G401.6 (cell line): ENCODE results near the gene SMIM24.
A peak's percentile ranks its signal among the peaks of the same experiment; 100 is the strongest.
"Not testable (repeated sequence)": the region's sequence is repeated elsewhere in the genome, so short reads cannot be mapped to it uniquely, and the experiment has no call there.

Experiments
- FAIRE-seq: peaks from 2 replicates; lab custom pipeline; 2012; peaks lifted over from hg19 to GRCh38; lab: Jason Lieb, UNC

The SMIM24 gene

DNA sequence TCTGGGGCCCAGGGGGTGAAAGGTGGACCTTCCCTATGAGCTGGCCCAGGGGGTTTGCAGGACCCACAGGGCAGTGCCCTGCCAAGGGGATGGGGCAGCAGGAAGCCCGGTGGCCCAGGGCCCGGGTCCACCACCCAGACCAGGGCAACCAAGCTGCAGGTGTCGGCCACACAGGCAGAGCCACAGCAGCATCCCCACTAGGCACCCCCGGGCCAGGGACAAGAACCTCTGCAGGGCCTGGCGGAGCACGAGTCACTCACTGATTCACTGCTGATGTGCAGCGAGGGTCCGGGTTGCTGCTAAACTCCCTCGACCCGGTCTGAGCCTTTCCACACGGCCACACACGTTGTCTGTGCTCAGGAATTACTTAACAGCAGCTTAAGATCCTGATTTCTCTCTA, 34.6 kb upstream of the SMIM24 start:
- FAIRE-seq: no peak

DNA sequence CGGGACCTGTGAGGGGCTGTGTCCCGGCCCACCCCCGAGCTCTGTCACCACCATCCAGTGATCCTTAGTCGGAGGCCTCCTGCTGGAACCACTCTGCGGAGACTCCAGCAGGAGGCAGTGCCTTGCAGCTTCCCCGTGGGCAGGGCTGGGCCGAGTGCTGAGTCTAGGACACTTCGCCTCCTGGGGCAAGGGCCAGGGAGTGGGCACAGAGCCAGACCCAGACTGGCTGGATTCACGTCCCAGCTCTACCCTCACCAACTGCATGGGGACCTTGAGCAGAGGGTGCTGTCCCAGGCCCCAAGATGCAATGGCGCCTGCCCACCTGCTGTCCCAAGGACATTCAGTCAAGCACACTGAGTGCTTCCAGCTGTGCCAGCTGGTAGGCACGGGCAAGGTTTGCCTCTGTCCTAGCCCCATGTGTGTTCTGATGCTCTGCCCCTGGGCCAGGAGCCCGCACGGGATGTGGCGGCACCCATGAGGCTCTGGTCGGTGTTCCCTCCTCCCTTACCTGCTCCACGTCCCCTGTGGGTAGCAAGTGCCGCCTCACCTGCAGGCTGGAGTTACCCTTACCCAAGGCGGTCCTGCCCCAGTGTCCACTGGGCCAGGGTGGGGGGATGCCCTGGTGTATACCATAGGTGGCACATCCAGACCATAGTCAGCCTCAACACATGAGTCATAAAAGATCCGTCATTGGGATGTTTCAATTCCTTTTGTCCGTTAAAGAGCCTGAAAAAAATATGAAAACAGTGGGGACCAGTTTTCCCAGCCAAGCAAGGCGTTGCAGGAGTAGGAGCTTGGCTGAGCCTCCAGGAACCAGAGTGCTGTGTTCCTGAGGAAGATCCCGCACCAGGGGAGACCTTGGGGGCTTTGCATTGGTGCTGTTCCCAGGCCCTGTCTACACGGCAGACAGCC, 33.2 kb upstream of the SMIM24 start:
- no peak for FAIRE-seq

DNA sequence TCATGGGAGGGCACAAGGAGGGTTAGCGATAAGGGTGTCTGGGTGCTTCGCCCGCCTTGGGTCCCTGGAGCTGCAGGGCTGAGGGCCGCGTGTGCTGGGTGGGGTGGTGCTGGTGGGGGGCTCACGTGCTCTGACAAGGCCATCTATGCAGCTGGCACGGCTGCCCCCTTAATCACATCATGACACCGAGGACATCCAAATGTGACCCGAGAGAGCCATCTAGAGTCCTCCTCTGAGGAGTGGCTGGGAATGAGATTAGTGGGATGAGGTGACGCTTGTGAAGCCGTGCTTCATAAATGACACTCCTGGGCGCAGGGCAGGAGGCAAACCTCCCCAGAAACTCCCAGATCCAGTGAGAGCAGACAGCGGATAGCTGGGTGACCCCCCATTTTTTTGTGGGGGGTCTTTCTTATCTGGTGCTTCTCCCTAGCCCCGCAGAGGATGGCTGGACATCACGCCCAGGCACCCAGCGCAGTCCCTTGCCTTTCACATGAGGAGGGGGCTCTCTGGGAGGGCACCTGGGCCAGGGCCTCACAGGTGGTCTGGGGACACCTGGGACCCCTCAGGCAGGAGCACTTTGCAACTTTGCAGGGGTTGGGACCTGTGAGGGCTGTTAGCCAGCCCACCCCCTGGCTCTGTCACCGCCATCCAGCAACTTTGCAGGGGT, 32.4 kb upstream of the SMIM24 start:
- FAIRE-seq: no peak

DNA sequence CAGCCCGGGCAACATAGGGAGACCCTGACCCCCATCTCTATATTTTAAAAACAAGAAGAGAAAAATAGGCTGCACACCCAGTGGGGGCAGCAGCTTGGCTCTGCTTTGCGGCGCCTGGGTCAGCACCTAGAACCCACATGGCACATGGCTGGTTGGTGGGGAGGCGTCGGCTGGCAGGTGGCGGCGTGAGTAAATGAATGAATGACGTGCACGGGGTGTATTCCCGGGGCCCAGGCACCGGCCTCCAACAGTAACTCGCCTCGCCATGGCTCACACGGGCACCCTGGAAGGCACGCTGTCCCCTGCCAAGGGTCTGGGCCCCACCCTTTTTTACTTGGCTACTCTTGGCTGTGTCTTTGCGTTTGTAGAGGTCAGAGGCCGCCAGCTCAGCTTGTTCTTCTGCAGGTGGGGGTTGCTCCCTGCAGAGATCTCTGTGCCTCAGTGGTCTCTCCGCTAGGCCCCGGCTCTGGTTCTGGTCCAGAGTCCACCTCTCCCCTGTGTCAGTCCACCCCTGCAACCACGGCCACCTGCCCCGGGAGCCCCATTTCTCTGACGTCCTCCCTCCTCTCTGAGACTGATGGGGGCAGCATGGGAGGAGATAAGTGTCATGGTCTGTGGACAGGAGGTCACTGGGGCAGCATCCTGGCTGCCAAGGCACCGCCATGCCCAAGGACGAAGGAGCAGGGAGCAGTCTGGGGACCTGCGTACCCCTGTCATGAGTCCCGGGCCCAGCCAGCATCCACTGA, 31.4 kb upstream of the SMIM24 start:
- FAIRE-seq: no peak

DNA sequence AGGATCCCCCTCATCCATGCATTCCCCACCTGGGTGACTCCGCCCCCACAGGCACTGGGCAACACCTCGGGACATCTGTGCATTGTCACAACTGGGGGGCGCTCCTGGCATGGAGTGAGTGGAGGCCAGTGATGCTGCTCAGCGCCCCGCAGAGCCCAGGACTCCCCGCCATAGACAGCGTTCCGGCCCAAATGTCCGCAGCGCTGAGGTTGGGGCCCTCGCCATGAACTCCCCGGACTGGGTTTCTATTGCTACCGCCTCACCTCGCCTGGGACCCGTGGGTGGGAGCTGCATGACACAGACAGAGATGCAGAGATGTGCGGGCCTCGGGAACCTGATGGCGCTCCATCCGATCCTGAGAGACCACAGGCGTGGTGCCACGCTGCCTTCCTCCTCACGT, 30.4 kb upstream of the SMIM24 start:
- FAIRE-seq: no peak

DNA sequence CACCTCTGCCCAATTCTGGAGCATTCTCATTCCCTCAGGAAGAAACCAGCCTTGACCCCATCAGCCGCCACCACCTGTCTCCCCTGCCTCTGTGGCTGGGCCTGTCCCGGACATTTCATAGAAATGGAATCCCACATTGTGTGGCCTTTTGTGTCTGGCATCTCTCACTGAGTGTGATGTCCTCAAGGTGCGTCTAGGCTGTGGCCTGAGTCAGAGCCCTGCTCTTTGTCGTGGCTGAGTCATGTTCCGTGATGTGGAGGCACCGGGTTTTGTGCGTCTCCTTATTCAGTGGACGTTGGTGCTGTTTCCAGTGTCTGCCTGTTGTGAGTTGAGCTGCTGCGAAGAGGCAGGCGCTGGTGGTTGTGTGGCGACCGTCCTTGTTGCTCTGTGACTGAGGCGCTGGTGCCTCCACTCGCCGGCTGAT, 29.3 kb upstream of the SMIM24 start:
- no peak for FAIRE-seq

DNA sequence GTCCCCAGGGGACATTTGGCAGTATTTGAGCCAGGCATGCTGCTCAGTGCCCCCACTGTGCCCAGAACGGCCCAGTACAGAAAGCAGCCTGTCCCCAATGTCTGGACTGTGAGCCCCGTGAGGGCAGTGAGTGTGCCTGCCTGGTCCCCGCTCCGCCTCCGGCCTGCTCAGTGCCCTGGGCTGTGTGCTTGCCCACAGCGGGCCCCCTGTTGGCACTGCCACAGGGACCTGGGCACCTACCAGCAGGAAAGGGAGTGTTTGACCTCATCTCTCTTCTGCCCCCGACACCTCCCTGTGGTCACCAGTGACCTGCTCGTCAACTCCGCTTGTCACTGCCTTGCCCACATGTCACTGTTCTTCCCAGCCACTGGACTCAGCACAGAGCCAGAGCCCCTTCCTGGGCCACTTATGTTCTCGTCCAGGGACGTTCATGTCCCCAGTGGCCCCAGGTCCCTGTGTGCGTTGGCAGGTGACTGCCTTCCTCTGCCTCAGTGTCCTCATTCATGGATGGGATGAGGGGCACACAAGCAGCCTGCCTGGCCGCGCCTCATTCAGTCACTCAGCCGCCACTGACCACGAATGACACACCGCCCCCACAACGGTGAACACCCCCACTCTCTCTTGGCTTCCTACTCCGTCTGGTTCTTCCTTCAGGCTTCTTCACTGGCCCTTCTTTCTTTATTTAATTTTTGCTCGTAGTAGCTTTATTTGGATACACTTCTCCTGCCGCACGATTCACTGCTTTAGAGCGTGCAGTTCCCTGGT, 28.6 kb upstream of the SMIM24 start:
- no peak for FAIRE-seq

DNA sequence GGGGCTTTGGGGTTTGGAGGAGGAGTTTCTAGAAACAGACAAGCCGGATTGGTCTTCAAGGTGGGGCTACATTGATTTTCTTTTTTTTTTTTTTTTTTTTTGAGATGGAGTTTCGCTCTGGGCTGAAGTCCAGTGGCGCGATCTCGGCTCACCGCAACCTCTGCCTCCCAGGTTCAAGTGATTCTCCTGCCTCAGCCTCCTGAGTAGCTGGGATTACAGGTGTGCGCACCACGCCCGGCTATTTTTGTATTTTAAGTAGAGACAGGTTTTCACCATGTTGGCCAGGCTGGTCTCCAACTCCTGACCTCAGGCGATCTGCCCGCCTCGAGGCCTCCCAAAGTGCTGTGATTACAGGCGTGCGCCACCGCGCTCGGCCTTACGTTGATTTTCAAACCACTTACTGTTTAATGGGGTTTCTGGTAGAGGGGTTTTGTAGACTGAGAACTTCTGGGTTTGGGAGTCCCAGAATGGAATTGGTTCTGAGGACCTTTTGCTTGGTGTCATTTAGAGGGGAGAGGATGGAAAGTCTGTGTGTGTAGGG, 27.9 kb upstream of the SMIM24 start:
- not testable (repeated sequence) for FAIRE-seq

DNA sequence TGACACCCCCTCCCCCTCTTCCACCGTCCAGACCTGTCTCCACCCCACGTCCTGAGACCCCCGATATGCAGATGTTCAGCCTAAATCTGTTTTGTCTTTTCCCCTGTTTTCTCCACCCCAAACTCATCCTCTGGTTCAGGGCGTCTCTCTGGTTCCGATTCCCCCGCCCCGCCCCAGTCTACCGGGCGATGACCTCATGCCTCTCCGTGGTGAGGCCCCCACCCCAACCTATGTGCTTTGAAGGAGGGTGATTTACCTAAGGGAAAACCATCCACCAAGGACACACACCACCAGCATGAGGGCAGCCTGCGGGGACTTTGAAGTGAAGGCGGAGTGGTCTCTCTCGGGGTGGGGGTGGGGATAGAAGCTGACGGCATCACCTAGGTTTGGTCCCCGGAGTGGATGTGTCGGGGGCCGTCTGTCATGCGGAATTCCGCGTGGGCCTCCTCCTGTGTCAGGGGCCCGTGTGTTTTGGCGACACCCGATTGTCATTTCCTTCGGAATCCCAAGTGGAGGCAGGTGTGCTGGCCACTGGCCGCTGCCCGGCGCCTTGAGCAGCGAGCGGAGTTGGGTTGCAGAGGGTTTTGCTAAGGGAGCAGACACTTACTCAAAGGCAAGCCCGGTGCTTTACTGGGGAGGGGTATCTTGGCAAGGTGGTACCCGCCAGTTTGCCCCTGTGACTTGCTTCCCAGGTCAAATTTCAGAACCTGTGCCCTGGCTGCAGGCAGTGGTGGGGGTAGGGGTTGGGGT, 27.2 kb upstream of the SMIM24 start:
- FAIRE-seq: no peak

DNA sequence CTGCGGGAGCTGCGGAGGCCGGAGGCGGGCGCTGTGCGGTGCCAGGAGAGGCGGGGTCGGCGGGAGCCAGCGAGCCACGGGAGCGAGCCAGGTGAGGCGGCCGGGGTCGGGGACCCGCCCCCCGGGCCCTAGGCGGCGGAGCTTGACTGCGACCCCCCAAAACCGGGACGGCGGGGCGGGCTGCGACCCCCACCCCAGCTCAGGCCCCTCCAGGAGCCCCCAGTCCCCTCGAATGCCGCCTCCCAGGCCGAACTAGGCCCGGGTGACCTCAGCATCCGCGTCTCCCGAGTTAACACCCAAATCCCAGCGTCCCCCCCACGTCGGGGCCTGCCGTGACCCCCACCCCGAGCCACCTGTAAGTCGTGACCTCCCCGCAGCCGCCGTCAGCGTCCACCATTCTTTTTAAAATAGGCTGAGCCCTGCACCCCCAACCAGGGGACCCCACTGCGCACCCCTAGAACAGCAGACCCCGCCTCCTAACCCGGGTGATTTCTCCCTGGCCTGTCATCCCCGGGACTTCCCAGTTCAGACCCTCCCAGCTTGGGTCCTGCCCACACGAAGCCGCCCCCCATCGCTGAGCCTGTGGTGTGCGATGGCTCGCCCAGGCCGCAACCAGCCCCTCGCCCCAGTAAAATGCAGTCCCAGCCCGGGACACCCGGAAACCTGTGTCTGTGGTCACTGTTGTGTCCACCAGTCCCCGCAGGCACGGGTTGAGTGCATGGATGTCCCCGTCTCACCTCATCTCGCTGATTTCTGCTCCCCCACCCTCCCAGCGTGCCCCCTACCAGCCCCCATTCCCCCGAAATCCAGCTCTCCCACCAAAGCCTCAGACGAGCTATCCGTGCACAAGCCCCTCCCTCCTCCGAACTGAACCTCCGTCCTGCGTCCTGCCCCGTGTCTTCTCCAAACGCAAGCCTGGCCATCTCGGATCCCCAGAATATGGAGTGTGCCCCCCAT, 26.3 kb upstream of the SMIM24 start:
- no peak for FAIRE-seq

DNA sequence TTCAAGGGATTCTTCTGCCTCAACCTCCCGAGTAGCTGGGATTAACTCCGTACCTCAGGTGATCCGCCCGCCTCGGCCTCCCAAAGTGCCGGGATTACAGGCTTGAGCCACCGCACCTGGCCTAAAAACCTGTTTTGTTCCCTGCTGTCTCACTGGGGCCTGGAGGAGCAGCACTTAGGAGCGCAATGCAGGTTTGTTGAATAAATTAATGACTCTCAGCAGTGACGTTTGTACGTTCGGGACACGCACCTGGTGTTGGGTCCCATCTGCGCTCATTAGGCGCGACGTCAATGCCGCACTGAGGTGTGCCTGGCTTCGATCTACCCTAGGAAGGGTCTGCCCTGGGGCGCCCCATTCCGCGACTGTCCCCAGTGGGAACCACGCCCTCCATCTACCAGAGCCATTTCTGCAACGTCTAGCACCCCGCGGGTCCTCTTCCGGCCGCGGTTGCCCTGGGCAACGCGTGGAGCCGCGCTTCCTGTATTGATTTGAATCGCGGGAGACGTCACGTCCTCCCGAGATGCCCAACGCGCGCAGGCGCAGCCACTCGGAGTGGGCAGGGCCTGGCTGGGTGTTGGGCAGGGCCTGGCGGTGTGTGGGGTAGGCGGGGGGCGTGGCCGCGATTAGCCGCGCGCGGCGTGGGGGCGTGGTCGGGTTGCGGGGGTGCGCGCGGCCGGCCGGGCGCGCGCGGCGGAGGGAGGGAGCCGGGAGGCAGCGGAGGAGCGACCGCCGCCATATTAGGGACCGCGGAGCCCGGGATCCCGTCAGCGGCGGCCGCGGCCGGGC, 25.5 kb upstream of the SMIM24 start, which contains the start of gene FZR1:
Gene FZR1 (plus strand): TSS at position 714 of the 786 bp plus-strand sequence. CDS start 16,679 bp downstream, outside the sequence.
- peak; percentile 82 for FAIRE-seq

DNA sequence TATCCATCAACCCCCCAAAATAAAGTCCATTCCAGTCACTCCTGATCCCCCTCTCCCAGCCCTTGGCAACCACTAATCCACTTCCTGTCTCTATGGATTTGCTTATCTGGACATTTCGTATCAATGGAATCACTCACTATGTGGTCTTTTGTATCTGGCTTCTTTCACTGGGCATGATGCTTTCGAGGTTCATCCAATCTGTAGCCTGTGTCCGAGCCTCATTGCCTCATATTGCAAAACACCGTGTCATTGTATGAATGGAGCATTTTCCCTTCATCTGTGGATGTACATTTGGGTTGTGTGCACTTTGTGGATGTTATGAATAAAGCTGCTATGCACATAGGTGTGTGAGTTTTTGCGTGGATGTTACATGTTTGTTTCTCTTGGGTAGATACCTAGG, 24.4 kb upstream of the SMIM24 start:
- FAIRE-seq: no peak

DNA sequence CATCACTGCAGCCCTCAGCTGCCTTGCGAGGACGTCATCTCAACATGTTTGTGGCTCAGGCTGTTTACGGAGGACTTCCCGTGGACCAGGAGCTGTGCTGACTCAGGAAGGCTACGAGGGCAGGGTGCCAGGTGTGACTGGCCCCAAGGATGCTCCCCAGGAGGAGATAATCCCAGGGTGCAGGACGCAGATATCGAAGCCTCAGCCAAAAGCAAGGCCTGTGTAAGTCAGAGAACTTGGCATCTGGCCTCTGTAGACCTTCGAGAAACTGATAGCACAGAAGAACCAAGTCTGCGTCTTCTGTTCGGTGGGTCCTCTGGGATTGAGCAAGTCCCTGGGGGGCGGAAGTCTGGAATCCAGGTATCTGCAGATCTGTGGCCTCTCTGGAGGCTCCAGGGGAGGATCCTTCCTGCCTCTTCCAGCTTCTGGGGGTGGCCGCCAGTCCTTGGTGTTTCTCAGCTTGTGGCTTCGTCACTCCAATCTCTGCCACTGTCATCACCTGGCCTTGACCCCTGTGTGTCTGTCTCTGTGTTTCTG, 22.8 kb upstream of the SMIM24 start:
- FAIRE-seq: no peak

DNA sequence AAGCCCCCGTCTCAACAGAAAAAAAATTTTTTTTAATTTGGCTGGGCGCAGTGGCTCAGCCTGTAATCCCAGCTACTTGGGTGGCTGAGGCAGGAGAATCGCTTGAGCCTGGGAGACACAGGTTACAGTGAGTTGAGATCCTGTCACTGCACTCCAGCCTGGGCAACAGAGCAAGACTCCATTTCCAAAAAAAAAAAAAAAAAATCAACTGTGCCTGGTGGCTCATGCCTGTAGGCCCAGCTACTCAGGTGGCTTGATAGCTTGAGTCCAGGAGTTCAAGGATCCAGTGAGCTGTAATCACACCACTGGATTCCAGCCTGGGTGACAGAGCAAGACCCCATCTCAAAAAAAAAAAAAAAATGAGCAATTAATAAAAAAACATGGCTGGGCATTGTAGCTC, 21.5 kb upstream of the SMIM24 start:
- FAIRE-seq: no peak

DNA sequence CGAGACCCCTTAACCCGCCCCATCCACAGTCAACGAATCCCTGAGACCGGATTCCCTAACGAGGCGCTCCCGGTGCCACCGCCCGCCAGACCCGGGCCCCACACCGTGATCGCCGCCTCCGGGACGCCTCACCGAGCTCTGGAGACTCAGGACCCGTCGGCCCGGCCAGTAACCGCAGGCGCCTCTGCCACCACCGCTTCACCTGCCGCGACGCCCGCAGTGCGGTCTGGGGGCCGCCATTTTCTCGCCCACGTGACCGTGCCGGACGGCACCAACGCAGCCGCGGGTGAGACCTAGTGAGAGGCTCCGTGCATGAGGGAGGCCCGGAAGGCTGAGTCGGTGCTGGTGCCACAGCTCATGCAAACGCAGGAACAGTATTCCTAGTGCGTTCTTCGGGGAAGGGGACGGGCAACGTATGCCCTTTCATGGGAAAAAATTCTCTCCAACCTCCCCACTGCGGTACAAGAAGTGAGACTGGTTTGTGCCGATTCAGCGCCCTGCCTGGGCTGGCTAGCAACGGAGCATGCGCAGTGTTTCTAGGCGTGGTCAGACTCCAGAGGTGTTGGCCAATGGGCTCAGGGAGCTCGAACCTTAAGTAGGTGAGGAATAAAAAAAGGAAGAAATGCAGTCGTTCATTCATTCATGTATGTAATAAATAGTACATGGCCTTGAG, 20.2 kb upstream of the SMIM24 start, which contains the start of gene DOHH:
Gene DOHH (minus strand): TSS at position 246 of the 673 bp plus-strand sequence. CDS start 3,860 bp downstream, outside the sequence.
- peak; percentile 96 for FAIRE-seq

DNA sequence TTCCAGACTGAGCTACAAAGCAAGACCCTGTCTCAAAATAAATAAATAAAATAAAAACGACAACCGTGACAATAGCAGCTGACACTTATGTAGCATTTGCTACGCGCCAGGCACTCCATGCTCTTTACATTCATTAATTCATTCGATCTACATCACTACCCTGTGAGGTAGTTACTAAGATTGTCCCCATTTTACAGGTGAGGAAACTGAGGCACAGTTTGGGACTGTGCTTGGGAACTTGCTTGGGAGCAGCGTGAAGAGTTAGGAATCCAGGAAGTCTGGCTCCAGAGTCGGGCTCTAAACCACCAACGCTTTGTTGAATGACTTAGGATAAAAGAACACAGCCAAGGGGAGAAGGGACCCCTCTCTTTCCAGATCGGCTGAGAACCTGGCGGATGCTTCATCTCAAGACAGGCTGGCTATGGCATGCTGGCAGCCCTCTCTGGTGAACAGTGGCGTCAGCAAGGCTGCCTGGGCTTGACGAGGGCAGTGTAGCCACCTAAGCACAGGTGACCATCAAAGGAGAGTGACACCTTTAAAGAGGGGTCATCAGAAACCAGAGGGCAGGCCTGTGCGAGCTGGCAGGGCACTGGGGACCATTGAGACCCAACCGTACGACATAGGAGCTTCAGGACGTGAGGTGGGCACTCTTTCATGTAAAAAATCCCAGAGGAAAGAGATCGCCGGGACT, 19.6 kb upstream of the SMIM24 start:
- no peak for FAIRE-seq
